ENCODE measurements around the gene SLC22A5. TPM values are rescaled to one million over a fixed set of nuclear protein-coding genes. Genes with fewer than 3 reads are reported as not detected.

Gene SLC22A5
- polyA plus RNA-seq, 2 of the 4 experiments (the other 2 are of a cell fraction): 27.4 to 35.3 TPM

DNA sequence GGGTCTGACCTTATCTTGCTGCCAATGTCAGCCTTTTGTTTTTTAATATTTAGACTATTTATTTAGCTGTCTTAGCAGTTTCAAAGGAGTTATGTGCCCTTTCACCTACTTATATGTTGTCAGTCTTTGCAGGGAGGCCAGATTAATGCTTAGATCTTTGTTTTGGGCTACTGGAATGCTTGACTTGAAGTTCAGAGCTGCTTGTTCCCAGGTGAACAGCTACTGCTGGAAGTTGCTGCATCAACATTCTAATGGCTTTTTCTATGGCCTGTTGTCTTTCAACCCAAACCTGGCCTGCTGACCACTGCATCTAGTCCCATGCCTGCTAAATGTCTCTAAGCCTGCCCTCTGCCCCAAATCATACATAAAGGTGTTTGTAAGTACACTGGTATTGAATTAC is 3.0 kb downstream of the SLC22A5 start:
- Histone ChIP-seq H3K9me3 (no peaks in the 10 kb centered on the region), H3K27ac (peak overlapping the region; percentile 92 to 93; a peak in 4 of 6 replicates), H3K4me1 (peaks cover 39% of the 10 kb centered on the region), H3K4me2 (peak overlapping the region; percentile 81), H3K4me3 (peak overlapping the region; percentile 87; the same call in 1 of the 3 replicates)
- ChIA-PET POLR2A (no interaction called here), CTCF (interaction anchor here (0.8 to 7.9 kb wide), 6 partner anchors 12 to 447 kb away, joined by 3 to 98 read pairs (median 4); no protein-coding TSS in a partner anchor)
- no peak for ATAC-seq
- TF ChIP-seq POLR2A (IDR thresholded peaks at IDR 0.05; ENCODE audit: low read length) (no peak), POLR2AphosphoS2 (conservative IDR thresholded peaks at IDR 0.05; ENCODE audit: low read length) (no peak)
- no peak for FAIRE-seq
- DNase-seq (ENCODE audit: low read depth in 1 of 2, low spot score in 1 of 2): no peak

DNA sequence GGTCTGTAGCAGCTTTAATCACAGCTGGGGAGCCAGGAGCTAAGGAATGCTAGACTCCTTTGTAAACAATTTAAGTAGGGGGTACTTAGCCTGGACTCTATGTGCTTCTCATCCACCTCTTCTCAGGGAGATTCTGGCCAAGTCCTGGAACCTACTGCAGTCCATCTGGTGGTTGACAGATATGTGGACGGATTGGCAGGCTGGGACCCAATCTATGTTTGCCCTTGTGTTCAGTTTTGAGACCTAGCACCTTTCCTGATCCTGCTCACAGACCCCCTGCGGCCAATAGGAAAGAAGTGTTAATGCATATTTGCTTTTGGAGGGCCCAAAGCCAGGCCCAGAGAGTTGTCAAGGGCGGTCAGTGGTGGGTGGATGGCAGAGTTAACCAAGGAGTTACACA is 6.4 kb downstream of the SLC22A5 start:
- no peak for DNase-seq (ENCODE audit: low read depth in 1 of 2, low spot score in 1 of 2)
- no peak overlapping the region for H3K4me2 ChIP-seq
- 98% methylated on average over 3 of the region's 3 CpGs for WGBS (ENCODE audit: missing lambda C conversion rate)
- H3K27ac ChIP-seq: no peak overlapping the region
- no peaks in the 10 kb centered on the region for H3K9me3 ChIP-seq
- no peak for FAIRE-seq
- H3K4me3 ChIP-seq: no peak overlapping the region
- TF ChIP-seq FOXS1 (CRISPR knock-in tag; IDR thresholded peaks at IDR 0.05) (no peak), MAFK (IDR thresholded peaks at IDR 0.05; ENCODE audit: partially characterized antibody) (no peak), FOSL2 (IDR thresholded peaks at IDR 0.05) (no peak), FOSL2 (CRISPR knock-in tag; IDR thresholded peaks at IDR 0.05) (no peak), ZSCAN20 (CRISPR knock-in tag; IDR thresholded peaks at IDR 0.05) (no peak)
- TF ChIP-seq, protein P1, sequence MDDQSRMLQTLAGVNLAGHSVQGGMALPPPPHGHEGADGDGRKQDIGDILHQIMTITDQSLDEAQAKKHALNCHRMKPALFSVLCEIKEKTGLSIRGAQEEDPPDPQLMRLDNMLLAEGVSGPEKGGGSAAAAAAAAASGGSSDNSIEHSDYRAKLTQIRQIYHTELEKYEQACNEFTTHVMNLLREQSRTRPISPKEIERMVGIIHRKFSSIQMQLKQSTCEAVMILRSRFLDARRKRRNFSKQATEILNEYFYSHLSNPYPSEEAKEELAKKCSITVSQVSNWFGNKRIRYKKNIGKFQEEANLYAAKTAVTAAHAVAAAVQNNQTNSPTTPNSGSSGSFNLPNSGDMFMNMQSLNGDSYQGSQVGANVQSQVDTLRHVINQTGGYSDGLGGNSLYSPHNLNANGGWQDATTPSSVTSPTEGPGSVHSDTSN (IDR thresholded peaks at IDR 0.05): no peak
- TF ChIP-seq, protein P2, sequence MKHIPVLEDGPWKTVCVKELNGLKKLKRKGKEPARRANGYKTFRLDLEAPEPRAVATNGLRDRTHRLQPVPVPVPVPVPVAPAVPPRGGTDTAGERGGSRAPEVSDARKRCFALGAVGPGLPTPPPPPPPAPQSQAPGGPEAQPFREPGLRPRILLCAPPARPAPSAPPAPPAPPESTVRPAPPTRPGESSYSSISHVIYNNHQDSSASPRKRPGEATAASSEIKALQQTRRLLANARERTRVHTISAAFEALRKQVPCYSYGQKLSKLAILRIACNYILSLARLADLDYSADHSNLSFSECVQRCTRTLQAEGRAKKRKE (CRISPR knock-in tag; IDR thresholded peaks at IDR 0.05; ENCODE audit: low read depth): no peak
- no peak for ATAC-seq
- ChIA-PET CTCF (interaction anchor here (0.5 to 3.9 kb wide), 9 partner anchors 8 to 154 kb away, joined by 3 to 27 read pairs (median 4); no protein-coding TSS in a partner anchor), POLR2A (no interaction called here)
- peaks cover 29% of the 10 kb centered on the region for H3K4me1 ChIP-seq

DNA sequence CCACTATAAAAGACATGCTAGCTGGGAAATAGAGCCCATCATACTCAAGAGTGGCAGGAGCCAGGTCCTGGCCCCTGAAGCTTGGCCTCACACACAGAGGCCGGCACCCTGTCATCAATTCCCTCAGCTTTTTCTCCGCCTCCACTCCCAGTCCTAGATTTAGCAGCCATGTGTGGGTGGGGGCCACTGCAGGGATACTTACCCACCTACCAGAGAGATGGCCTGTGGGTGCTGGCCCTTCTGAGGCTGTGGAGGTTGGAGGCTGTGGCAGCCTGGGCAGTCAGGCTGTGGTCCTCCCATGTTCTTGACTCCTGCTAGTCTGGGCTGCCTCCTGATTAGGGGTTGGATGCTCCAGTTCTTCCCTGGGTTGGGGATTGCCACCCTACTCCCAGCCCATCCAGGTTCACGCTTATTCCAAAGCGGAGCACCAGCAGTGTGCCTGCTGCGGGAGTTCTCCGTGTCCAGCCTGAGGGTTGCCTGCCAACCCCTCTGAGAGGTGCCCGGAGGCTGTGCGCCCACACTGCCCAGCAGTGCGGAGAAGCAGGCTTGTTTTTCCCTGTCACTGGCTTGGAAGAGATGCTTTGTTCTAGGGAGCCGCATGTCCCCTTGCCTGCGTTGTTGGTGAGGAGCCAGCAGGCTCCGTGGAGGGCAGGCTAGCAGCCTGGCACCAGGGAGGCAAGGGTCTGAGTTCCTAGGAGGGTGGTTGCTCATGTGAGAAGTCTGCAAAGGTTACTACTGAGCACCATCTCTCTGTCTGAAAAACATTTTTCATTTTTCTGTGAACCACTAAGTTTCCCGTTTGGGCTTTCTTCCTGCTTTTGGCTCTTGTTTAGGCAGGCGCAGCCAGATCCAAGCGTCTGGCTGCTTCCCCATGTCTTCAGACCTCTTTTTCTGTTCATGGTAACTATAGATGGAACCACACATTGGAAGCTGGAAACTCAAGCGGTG is 7.5 kb downstream of the SLC22A5 start:
- no peak for ATAC-seq
- FAIRE-seq: no peak
- ChIA-PET CTCF (interaction anchor here (0.8 to 3.9 kb wide), 8 partner anchors 9 to 124 kb away, joined by 3 to 27 read pairs (median 6); no protein-coding TSS in a partner anchor), POLR2A (no interaction called here)
- DNase-seq (ENCODE audit: low read depth in 1 of 2, low spot score in 1 of 2): no peak
- H3K27ac ChIP-seq: no peak overlapping the region; a peak in 1 of 6 replicates
- H3K4me1 ChIP-seq: peaks cover 25% of the 10 kb centered on the region
- no peak overlapping the region for H3K4me3 ChIP-seq
- 95% methylated on average over 15 of the region's 16 CpGs for WGBS (ENCODE audit: missing lambda C conversion rate)
- TF ChIP-seq, protein P3, sequence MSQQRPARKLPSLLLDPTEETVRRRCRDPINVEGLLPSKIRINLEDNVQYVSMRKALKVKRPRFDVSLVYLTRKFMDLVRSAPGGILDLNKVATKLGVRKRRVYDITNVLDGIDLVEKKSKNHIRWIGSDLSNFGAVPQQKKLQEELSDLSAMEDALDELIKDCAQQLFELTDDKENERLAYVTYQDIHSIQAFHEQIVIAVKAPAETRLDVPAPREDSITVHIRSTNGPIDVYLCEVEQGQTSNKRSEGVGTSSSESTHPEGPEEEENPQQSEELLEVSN (IDR thresholded peaks at IDR 0.05; ENCODE audit: borderline replicate concordance, low read depth): no peak
- TF ChIP-seq JUN (IDR thresholded peaks at IDR 0.05) (no peak), SMC3 (IDR thresholded peaks at IDR 0.05) (no peak), EHF (CRISPR knock-in tag; IDR thresholded peaks at IDR 0.05) (no peak), HEYL (CRISPR knock-in tag; IDR thresholded peaks at IDR 0.05) (no peak), POLR2AphosphoS2 (conservative IDR thresholded peaks at IDR 0.05; ENCODE audit: low read length) (no peak), FOSL2 (IDR thresholded peaks at IDR 0.05) (no peak), FOSL2 (CRISPR knock-in tag; IDR thresholded peaks at IDR 0.05) (no peak), NR3C1 (IDR thresholded peaks at IDR 0.05) (no peak), GATA3 (IDR thresholded peaks at IDR 0.05; ENCODE audit: borderline replicate concordance) (no peak), KDM5A (IDR thresholded peaks at IDR 0.05) (no peak), TFCP2L1 (CRISPR knock-in tag; IDR thresholded peaks at IDR 0.05) (no peak), CEBPB (IDR thresholded peaks at IDR 0.05) (no peak)
- TF ChIP-seq, protein P4, sequence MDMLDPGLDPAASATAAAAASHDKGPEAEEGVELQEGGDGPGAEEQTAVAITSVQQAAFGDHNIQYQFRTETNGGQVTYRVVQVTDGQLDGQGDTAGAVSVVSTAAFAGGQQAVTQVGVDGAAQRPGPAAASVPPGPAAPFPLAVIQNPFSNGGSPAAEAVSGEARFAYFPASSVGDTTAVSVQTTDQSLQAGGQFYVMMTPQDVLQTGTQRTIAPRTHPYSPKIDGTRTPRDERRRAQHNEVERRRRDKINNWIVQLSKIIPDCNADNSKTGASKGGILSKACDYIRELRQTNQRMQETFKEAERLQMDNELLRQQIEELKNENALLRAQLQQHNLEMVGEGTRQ (IDR thresholded peaks at IDR 0.05): no peak
- TF ChIP-seq, protein P5, sequence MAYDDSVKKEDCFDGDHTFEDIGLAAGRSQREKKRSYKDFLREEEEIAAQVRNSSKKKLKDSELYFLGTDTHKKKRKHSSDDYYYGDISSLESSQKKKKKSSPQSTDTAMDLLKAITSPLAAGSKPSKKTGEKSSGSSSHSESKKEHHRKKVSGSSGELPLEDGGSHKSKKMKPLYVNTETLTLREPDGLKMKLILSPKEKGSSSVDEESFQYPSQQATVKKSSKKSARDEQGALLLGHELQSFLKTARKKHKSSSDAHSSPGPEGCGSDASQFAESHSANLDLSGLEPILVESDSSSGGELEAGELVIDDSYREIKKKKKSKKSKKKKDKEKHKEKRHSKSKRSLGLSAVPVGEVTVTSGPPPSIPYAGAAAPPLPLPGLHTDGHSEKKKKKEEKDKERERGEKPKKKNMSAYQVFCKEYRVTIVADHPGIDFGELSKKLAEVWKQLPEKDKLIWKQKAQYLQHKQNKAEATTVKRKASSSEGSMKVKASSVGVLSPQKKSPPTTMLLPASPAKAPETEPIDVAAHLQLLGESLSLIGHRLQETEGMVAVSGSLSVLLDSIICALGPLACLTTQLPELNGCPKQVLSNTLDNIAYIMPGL (CRISPR knock-in tag; IDR thresholded peaks at IDR 0.05; ENCODE audit: borderline replicate concordance): no peak
- H3K4me2 ChIP-seq: no peak overlapping the region
- no peaks in the 10 kb centered on the region for H3K9me3 ChIP-seq
